Measurements from ENCODE around the gene ACOX3. TPM values are rescaled to one million over a fixed set of nuclear protein-coding genes. Genes with fewer than 3 reads are reported as not detected.
A peak's percentile ranks its signal among the peaks of the same experiment; 100 is the strongest.

Gene ACOX3
- total RNA-seq, 1 donor from 2014 or later: 23.8 TPM

- H3K4me3 Mint-ChIP-seq (ENCODE audit: unreplicated experiment): no peak overlapping the region
- DNase-seq: no peak
- H3K27me3 Mint-ChIP-seq (ENCODE audit: unreplicated experiment): peaks cover 4% of the 10 kb centered on the region
Measured at GRCh38 chr4:8433136-8433535, 7.4 kb downstream of the ACOX3 start.

GRCh38 chr4:8431553-8431952, 9.0 kb downstream of the ACOX3 start:
- no peak overlapping the region for H3K27ac Mint-ChIP-seq (ENCODE audit: unreplicated experiment)
- H3K4me3 Mint-ChIP-seq (ENCODE audit: unreplicated experiment): no peak overlapping the region
- TF ChIP-seq CTCF (IDR thresholded peaks at IDR 0.05; ENCODE audit: partially characterized antibody, unreplicated experiment): no peak
- H3K36me3 Mint-ChIP-seq (ENCODE audit: unreplicated experiment): peaks cover 4% of the 10 kb centered on the region
- peaks cover 6% of the 10 kb centered on the region for H3K9me3 Mint-ChIP-seq (ENCODE audit: unreplicated experiment)
- H3K4me1 Mint-ChIP-seq (ENCODE audit: low read depth, unreplicated experiment): peaks cover 7% of the 10 kb centered on the region
- H3K27me3 Mint-ChIP-seq (ENCODE audit: unreplicated experiment): peaks cover 5% of the 10 kb centered on the region
- DNase-seq: no peak

More at GRCh38 chr4:8433136-8433535, 7.4 kb downstream of the ACOX3 start:
- H3K27ac Mint-ChIP-seq (ENCODE audit: unreplicated experiment): no peak overlapping the region
- no peak for TF ChIP-seq CTCF (IDR thresholded peaks at IDR 0.05; ENCODE audit: partially characterized antibody, unreplicated experiment)
- peaks cover 5% of the 10 kb centered on the region for H3K9me3 Mint-ChIP-seq (ENCODE audit: unreplicated experiment)
- peaks cover 8% of the 10 kb centered on the region for H3K4me1 Mint-ChIP-seq (ENCODE audit: low read depth, unreplicated experiment)
- peaks cover 4% of the 10 kb centered on the region for H3K36me3 Mint-ChIP-seq (ENCODE audit: unreplicated experiment)

- peak; percentile 54 for TF ChIP-seq CTCF (IDR thresholded peaks at IDR 0.05; ENCODE audit: partially characterized antibody, unreplicated experiment)
- H3K36me3 Mint-ChIP-seq (ENCODE audit: unreplicated experiment): peaks cover 4% of the 10 kb centered on the region
- H3K4me3 Mint-ChIP-seq (ENCODE audit: unreplicated experiment): peak overlapping the region; percentile 92
- peaks cover 5% of the 10 kb centered on the region for H3K4me1 Mint-ChIP-seq (ENCODE audit: low read depth, unreplicated experiment)
- peak overlapping the region; percentile 93 for H3K27ac Mint-ChIP-seq (ENCODE audit: unreplicated experiment)
- peaks cover 11% of the 10 kb centered on the region for H3K9me3 Mint-ChIP-seq (ENCODE audit: unreplicated experiment)
- peaks cover 5% of the 10 kb centered on the region for H3K27me3 Mint-ChIP-seq (ENCODE audit: unreplicated experiment)
- peak; percentile 97 for DNase-seq
Measured at GRCh38 chr4:8428288-8429097, 12.0 kb downstream of the ACOX3 start.

- Mint-ChIP-seq H3K4me1 (ENCODE audit: low read depth, unreplicated experiment) (peaks cover 5% of the 10 kb centered on the region), H3K36me3 (ENCODE audit: unreplicated experiment) (peaks cover 4% of the 10 kb centered on the region), H3K27ac (ENCODE audit: unreplicated experiment) (peak overlapping the region; percentile 93), H3K27me3 (ENCODE audit: unreplicated experiment) (peaks cover 5% of the 10 kb centered on the region), H3K4me3 (ENCODE audit: unreplicated experiment) (peak overlapping the region; percentile 92), H3K9me3 (ENCODE audit: unreplicated experiment) (peaks cover 11% of the 10 kb centered on the region)
- no peak for DNase-seq
- TF ChIP-seq CTCF (IDR thresholded peaks at IDR 0.05; ENCODE audit: partially characterized antibody, unreplicated experiment): no peak
Measured at GRCh38 chr4:8427761-8428287, 12.7 kb downstream of the ACOX3 start.

- H3K27ac Mint-ChIP-seq (ENCODE audit: unreplicated experiment): peak overlapping the region; percentile 28
- TF ChIP-seq CTCF (IDR thresholded peaks at IDR 0.05; ENCODE audit: partially characterized antibody, unreplicated experiment): no peak
- H3K4me1 Mint-ChIP-seq (ENCODE audit: low read depth, unreplicated experiment): peaks cover 5% of the 10 kb centered on the region
- DNase-seq: no peak
- peaks cover 4% of the 10 kb centered on the region for H3K36me3 Mint-ChIP-seq (ENCODE audit: unreplicated experiment)
- H3K9me3 Mint-ChIP-seq (ENCODE audit: unreplicated experiment): peaks cover 11% of the 10 kb centered on the region
- peak overlapping the region; percentile 92 for H3K4me3 Mint-ChIP-seq (ENCODE audit: unreplicated experiment)
- peaks cover 5% of the 10 kb centered on the region for H3K27me3 Mint-ChIP-seq (ENCODE audit: unreplicated experiment)
Measured at GRCh38 chr4:8427262-8427661, 13.3 kb downstream of the ACOX3 start.

Data from glutamatergic neuron (in vitro differentiated cells).